GM21529 (cell line): ENCODE data around the gene DDC.
"Not testable (repeated sequence)": the region's sequence is repeated elsewhere in the genome, so short reads cannot be mapped to it uniquely, and the experiment has no call there.

Source experiments
- ATAC-seq: cut with Tn5 transposase; IDR thresholded peaks from one replicate; pipeline ENCODE4 v1.9.1; 2021; ENCODE audit not compliant: unreplicated experiment

DDC gene

DNA sequence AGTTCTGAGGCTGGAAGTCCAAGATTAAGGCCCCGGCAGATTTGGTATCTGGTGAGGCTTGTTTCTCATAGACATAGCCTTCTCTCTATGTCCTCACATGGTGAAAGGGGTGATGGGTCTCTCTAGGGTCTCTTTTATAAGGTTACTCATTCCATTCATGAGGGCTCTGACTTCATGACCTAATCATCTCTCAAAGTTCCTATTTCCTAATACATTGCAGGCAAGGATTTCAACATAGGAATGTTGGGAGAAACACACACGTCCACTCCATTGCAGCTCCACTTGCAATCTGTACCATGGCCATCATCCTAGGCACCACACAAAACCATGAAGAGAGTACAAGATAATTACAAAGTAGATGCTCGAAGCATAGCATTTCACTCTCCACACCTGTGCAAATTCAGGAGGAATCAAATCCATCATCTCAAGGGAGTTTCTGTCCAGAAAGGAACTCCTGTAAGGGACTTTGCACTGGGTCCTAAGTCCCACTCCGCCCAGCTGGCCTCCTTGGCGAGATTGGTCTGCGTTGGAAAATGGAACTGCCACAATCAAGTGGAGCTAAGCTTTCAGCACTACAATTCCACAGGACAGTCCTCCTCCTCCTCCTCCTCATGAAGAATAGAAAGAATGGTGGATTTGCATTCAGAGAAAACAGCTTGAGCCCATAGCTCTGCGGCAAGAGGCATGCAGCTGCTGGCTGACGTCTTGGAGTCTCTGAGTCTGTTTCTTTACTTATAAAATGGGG lies 8.8 kb downstream of the DDC start:
- no peak for ATAC-seq

DNA sequence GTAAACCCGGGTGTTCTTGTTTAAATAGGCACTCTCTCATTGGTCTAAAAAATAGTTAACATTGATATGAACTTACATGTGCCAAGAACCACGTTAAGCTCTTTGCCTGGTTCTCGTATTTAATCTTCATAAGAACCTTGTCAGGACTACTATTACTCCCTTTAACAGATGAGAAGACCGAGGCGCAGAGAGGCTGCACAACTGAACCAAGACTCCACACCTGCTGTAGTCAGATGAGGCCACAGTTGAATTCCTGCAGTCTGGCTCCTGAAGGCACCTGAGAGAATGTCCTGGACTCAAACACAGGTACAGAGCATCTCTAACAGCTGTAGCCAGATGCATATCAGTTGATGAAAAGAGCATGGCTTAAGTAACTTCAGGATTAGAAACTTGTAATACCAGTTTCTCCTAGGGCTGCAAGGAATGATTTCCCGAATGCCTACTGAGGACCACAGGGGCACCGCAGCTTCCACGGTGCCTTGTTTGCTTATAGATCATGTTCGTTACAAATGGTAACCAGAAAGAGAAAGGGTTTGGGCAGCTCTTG lies 9.5 kb downstream of the DDC start:
- ATAC-seq, result no peak

- ATAC-seq, result no peak
Measured at GRCh38 chr7:50554431-50555322, 10.5 kb downstream of the DDC start.

DNA sequence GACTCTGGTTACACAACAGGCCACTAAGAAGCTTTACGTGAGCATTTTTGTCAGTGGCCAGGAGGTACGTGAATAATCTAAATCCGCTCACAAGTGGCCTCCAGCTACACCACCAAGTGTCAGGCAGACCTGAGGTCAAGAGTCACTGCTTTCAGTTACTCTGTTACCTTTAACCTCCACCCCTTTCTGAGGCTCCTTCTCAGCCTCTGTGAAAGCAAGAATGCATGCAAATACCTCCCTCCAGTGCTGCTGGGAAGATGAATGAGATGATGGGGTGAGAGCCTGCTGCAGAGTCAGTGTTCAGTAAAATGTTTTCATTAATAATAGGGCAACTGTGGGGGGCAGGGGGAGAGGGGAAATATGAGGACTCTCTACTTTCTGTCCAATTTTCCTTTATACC lies 11.2 kb downstream of the DDC start:
- ATAC-seq, result no peak

DNA sequence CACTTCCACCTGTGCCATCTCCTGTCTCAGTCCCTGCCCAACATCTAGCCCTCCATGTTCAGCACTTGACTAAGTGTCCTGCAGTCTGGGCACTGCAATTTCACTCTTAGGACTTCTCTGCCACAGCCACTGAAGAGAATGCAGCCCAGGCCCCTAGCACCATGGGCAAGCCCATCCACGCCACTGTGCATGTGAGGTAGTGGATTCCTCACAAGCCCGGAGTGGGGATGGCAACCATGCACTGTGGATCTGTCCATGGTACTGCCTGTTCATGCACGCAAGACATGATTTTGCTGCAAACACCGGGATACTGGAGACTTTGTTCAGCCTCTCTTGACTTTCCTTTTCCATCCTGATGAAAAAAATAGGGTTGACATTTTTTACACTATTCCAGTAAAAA lies 12.3 kb downstream of the DDC start:
- ATAC-seq, result no peak

GRCh38 chr7:50552139-50552538 lies 13.1 kb downstream of the DDC start:
- no peak for ATAC-seq

DNA sequence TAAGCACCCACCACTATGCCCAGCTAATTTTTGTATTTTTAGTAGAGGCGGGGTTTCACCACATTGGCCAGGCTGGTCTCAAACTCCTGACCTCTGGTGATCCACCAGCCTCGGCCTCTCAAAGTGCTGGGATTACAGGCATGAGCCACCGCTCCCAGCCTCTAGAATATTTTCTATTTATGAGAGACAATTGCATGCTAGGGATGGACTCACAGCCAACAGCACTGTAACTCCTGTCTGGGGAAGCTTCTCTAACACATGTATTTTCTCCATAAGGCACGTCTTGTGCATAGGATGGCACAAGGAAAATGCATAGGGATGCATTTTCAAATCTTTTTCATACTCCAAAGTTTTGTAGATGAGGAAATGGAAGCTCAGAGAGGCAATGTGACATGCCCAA lies 19.6 kb downstream of the DDC start:
- not testable (repeated sequence) for ATAC-seq

GRCh38 chr7:50544992-50545391 lies 20.2 kb downstream of the DDC start:
- no peak for ATAC-seq

GRCh38 chr7:50543776-50544442 lies 21.3 kb downstream of the DDC start:
- no peak for ATAC-seq

- ATAC-seq, result no peak
Measured at GRCh38 chr7:50542132-50542531, 23.1 kb downstream of the DDC start.

DNA sequence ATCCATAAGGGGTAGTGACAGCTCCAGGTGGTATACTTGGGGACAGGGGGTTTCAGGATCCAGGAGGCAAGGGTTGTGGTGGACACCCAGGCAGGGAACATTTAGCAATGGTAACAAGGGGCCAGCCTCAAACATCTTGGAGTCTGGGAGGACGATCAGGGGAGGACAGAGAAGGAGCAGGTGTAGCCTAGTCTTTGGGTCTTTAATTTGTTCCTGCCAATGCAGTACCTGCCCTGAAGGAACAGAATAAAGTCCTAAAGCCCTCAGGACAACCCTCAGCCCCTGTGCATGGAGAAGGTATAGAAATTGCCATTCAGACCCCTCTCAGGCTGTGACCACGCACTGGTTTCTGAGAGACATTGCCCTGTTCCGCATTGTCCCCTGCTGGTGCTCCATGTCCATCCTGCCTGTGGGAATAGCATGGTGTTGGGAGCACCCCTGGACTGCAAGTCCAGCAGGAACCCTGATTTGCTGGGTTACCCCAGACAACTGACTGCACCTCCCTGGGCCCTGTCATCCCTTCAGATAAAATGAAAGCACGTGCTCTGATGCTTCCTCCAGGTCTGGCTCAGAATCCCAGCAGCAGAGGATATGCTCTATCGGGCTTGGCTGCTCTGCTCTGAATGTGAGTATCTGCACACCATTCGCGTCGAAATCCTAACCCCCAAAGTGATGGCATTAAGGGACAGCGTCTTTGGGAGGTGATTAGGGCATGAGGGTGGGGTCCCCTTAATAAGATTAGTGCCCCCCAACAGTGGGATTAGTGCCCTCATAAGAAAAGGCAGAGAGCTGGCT lies 24.2 kb downstream of the DDC start:
- no peak for ATAC-seq

DNA sequence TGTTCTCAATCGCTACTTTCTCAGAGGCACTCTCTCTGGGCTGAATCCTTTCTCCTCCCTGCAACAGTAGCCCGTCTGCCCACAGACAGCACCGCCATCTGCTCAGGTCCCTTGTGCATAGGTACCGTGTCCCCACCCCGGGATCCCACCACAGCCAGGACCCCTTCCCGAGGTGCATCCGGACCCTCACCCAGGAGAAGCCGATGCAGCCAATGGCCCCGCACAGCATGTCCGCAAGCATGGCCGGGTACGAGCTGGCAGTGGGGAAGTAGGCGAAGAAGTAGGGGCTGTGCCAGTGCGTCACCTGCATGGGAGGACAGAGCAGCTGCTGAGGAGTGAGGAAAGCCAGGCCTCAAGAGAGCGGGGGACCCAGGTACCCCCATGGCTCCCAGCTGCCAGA lies 25.5 kb downstream of the DDC start:
- ATAC-seq, result no peak

- ATAC-seq, result no peak
Measured at GRCh38 chr7:50538478-50538877, 26.7 kb downstream of the DDC start.

GRCh38 chr7:50537417-50537816 lies 27.8 kb downstream of the DDC start:
- no peak for ATAC-seq

DNA sequence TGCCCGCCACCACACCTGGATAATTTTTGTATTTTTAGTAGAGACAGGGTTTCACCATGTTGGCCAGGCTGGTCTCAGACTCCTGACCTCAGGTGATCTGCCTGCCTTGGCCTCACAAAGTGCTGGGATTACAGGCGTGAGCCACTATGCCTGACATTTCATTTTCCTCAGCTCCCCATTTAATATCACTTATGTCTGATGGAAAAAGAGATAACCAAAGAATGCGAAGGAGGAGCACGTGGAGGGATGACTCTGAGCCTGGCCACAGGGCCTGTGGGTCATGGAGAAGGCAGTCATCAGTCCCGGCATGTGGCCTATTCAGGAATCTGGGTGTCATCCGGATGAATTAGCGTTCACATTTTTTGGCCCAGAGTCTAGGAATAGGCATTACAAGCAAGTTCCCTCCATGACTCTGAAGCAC lies 29.9 kb downstream of the DDC start:
- ATAC-seq, result not testable (repeated sequence)

DNA sequence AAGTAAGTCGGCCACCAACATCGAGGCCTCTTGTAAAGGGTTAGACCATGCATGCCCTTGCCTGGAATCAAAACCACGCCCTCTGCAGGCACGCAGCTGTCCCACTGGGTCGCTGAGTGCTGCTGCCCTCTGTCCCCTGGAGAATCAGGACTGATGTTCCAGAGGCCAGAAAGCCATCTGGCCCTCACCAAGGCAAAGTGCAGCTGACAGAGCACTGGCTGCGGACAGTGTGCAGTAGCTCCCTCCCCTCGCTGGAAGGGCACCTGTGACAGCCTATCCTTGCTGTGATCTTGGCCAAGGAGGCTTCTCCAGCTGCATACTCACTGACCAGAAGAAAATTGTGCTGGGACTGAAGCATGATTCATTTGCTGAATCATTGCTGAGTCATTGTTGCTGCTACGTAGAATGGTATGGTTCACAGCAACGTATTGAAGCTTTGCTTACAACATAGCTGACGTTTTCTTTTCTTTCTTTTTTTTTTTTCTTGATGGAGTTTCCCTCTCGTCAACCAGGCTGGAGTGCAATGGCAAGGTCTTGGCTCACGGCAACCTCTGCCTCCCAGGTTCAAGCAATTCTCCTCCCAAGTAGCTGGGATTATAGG lies 30.4 kb downstream of the DDC start:
- no peak for ATAC-seq

- ATAC-seq, result no peak
Measured at GRCh38 chr7:50533866-50534265, 31.3 kb downstream of the DDC start.

DNA sequence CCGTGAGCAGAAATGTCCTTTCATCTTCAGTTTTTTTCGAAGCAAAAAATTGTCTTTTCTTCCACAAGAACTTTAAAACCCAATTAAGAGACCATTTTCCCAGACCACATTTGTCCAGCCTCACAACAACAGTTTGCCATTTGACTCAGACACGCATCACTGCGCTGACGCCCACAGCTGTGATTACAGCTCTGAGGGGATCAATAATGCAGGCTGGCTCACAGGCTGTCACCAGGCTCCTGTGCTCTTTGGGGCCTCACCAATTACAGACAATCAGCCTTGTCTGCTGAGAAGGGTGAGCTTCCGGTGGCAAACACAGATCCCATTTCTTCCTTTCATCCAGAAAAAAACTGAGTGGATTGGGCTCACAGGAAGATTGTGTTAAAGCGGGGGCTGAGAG lies 33.3 kb downstream of the DDC start:
- ATAC-seq, result no peak

DNA sequence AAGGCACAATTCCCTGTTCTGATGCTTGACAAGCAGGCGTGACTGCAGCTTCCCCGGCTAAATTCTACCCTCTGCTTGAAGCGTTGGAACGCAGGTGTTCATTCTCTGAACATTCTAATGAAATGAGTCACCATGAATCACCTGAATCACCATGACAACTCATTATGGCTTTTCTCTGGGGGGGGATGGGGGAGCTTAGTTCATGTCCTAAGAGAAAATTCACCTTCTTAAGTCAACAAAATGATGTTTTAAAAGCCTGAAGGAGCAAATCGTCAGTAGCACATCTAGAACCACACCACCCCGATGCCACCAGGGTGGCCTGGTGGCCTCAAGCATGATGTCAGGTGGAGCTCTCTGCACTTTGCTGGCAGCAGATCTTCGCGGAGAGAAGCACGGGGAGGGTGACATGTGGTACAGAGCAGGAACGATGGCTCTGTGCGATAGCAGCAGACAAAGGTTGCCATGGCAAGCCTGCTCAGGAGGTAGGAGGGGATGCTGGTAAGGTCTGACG lies 33.7 kb downstream of the DDC start:
- peak; percentile 46 for ATAC-seq

GRCh38 chr7:50530766-50531165 lies 34.4 kb downstream of the DDC start:
- no peak for ATAC-seq
